GM21390 (cell line): ENCODE results near the gene CADM2.

Source experiments
- ATAC-seq: cut with Tn5 transposase; IDR thresholded peaks from one replicate; pipeline ENCODE4 v1.9.1; 2021; ENCODE audit not compliant: unreplicated experiment

CADM2 gene

GRCh38 chr3:85304360-85304964 is 345.7 kb downstream of the CADM2 start:
- no peak for ATAC-seq

GRCh38 chr3:85312331-85312730 is 353.5 kb downstream of the CADM2 start:
- ATAC-seq: no peak

DNA sequence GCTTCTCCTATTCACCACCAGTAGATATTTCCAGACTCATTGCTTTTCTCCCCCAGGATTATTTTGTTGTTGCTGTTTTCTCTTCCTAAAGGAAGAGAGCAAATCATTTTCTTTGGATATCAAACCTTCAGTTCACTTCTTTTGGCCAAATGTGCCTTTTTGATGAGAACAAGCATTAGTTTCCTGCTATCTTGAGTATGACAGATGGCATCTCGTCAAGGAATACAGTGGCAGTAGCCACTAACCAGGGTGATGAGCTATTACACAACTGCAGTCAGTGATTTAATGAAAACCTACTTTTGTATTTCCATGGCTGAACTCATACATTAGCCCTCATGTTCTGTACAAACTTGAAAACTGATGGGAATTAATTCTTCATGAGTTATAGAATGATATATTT is 354.6 kb downstream of the CADM2 start:
- no peak for ATAC-seq

GRCh38 chr3:85316252-85316651 is 357.5 kb downstream of the CADM2 start:
- no peak for ATAC-seq

GRCh38 chr3:85321892-85322291 is 363.1 kb downstream of the CADM2 start:
- ATAC-seq: no peak

DNA sequence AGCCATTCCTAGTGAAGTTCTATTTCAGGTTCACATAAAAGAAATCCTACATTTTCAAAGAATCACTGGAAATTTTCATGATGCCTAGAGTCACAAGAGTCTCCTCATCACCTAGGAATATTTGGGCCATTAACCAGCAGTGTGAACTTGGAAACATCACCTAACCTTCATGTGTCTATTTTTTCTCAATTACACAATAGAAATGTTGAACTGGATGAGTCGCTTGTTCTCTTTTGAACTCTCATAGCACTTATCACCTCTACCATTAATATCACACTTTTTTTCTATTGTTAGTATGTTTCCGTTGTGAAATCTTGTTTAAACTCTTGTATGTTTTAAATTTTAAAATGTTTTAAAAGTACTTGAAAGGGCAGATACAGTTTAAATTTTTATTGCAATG is 371.3 kb downstream of the CADM2 start:
- ATAC-seq: no peak

GRCh38 chr3:85337895-85338294 is 379.1 kb downstream of the CADM2 start:
- ATAC-seq: no peak

- no peak for ATAC-seq
Measured at GRCh38 chr3:85342915-85343314, 384.1 kb downstream of the CADM2 start.

- no peak for ATAC-seq
Measured at GRCh38 chr3:85355572-85355971, 396.8 kb downstream of the CADM2 start.

DNA sequence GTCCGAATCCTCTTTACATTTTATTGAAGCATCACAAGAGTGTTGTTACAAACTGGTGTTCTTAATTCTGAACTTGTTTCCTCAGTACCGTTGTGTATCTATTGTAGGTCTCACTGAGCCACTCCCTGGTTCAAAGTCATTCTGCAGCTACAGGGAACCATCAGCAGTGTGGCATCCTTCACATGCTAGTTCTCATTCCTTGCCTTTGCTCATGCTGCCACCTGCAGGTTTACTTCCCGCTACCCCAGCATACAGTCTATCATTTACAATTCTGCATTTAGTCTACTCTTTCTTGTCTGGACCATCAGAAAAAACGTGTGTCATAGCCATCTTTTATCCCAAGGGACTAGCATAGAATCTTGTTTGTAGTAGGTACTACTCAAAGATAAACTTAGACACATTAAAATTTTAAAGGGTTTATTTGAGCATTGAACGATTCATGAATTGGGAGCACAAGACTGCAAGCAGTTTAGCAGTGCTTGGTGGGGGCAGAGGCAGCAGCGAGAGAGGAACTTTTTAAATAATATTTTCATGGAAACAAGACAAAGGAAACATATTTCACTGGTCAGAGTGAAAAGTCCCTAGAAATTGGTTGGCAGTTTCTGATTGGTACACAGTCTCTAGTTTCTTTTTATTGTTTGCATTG is 402.1 kb downstream of the CADM2 start:
- ATAC-seq: no peak

- no peak for ATAC-seq
Measured at GRCh38 chr3:85364296-85364909, 405.6 kb downstream of the CADM2 start.

GRCh38 chr3:85370341-85370740 is 411.6 kb downstream of the CADM2 start:
- no peak for ATAC-seq

- no peak for ATAC-seq
Measured at GRCh38 chr3:85376131-85376530, 417.3 kb downstream of the CADM2 start.

DNA sequence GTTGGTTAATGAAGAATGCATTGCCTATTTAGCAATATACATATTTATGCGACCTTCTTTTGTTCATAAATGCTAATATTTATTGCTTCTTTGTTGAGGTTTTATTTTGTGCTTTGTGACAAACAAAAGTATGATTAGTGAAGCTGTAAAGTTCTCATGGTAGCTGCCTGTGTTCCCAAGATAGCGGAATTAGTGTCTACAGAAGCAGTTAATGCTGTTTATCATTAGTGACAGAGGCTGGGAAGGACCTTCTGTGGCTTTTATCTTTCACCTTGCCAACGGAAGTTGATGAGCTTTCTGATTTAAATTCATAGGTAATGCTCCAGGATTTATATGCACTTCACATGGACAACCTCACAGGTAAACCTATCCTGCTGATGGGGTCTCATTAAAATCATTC is 418.3 kb downstream of the CADM2 start:
- ATAC-seq: no peak

GRCh38 chr3:85384372-85384771 is 425.6 kb downstream of the CADM2 start:
- no peak for ATAC-seq

GRCh38 chr3:85387913-85388505 is 429.2 kb downstream of the CADM2 start:
- no peak for ATAC-seq

DNA sequence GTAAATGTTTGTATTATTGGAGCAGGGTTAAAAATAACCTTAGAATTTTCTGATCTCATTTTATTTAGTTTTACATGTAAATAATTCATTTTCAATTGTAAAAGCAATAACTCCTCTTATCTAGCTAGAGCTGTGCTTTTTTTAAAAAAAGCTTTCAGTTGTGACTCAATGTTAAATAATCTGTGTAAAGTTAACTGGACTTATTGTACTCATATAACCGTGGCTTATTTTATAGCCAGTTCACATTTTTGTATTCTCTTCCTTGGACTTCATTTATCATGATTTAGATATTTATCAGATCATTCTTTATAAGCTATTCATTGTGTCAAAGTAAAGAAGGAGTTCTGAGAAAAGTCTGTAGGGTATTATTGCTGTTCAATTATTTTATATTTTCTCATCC is 435.6 kb downstream of the CADM2 start:
- ATAC-seq: no peak

GRCh38 chr3:85397434-85397833 is 438.6 kb downstream of the CADM2 start:
- no peak for ATAC-seq

DNA sequence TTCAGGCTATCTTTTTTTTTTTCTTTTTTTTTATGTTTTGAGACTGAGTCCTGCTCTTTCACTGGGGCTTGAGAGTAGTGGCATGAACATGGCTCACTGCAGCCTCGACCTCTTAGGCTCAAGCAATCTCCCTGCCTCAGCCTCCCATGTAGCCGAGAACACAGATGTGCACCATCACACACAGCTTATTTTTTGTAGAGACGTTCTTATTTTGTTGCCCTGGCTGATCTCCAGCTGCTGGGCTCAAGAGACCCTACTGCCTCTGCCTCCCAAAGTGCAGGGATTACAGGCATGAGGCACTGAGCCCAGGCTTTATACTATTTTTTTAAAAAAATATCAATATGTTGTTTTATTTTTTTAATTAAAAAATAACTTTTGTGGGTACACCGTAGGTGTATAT is 467.3 kb downstream of the CADM2 start:
- no peak for ATAC-seq

DNA sequence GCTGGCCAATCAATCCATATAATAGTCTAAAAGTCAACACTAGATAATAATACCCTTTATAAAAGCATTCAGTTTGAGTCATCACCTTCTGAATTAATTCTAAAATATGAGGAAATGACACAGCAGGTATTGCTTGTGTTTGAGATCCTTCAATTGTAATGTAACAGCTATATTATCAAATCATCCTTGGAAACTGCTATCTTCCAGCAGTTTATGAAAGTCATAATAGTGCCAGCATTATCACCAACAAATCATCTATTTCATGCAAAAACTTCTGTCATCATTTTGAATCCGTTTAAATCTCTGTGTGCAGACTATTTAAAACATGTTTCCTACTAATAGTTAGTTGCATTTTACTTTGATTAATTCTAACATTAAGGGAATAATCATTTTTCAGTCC is 468.7 kb downstream of the CADM2 start:
- ATAC-seq: no peak

DNA sequence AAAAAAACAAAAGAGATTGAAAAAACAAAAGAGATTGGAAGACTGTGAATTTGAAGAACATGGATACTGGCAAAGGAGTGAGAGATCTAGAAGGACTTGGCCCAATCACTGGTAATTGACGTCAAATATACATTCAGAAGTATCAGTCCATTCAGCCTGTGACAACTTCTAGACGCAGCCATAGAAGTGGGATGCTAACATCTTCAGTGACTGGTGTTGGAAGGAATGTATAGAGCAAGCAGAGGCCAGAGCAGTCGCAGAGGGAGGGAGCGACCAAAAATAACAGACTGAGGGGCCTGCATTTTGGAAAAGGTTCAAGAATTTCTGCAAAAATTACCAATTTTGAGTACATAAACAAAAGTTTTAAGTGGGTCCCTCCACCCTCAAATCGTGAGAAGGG is 473.3 kb downstream of the CADM2 start:
- no peak for ATAC-seq

GRCh38 chr3:85433319-85433718 is 474.5 kb downstream of the CADM2 start:
- ATAC-seq: no peak
